ENCODE measurements around the gene ZFYVE9.

DNA sequence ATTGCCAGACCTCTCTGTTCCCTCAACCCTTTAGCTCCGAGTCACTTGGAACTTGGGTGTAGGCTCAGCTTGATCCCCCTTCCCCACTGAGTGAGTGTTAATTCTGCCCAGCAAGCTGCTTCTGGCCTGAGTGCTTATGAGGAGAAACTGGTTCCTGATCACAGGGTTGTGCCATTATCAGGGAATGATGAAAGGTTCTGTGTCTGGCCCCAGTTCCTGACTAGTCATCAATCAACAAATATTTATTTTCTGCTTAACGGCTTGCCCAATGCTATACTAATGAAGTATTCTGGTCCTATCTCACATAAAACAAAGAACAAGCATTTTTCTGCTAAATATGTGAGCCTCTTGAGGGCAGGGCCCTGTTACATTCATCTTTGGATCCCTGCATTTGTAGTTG lies 203.4 kb downstream of the ZFYVE9 start:
- no peak for TF ChIP-seq POLR2AphosphoS5 (IDR thresholded peaks at IDR 0.05; ENCODE audit: borderline replicate concordance, low read depth, low read length)
- no peak for TF ChIP-seq EZH2 (IDR thresholded peaks at IDR 0.05)
- no peak for TF ChIP-seq FOXP2 (optimal IDR thresholded peaks at IDR 0.05; ENCODE audit: control extremely low read depth, extremely low read length, insufficient read depth)
